Stimulated activated CD8-positive, alpha-beta memory T cell treated with anti-CD3 and anti-CD28 coated beads, Interleukin-15, amount 100 ng/mL, for 4 hours (primary cell): ENCODE data around the gene CLCA4.

Experiments
- DNase-seq, 2 donors: peaks; one replicate each; pipeline ENCODE4 v3.0.0-alpha.2; 2020; ENCODE audit warnings: low read depth in 2 of 2

Gene CLCA4

DNA sequence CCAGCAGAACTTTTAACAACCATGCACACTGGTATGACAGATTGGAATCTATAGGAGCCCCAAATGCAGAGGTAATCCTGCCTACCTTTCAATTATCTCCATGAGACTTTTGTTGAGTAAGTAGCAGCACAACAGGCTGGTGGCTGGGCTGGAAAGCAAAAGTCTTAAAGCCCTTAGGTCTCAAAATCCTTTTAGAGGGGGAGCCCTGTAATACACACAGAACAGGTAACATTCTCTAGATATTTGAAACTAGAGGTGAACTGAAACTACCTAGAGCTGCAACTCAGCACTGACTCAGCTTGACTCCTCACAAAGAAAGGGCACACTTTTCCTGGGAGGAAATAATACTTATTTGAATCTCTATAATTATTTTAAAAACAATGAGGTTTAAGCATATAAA, 71.5 kb downstream of the CLCA4 start:
- DNase-seq: no peak

- no peak for DNase-seq
Measured at GRCh38 chr1:86619313-86619712, 72.4 kb downstream of the CLCA4 start.

GRCh38 chr1:86621286-86621685, 74.4 kb downstream of the CLCA4 start:
- DNase-seq: no peak
